A673 (cell line): ENCODE results near the gene ACSL4.

ENCODE experiments used
- CTCF ChIP-seq: fragments of 300-800, 200-600 bp; sonication (generic); conservative IDR thresholded peaks from 2 replicates; pipeline ENCODE4 v1.5.1; 2017; ENCODE audit warnings: low read depth, mild to moderate bottlenecking, antibody characterized with exemption, low read length, moderate library complexity, mixed read lengths
- EZH2 ChIP-seq: fragments of 200-600 bp; sonication (generic); IDR thresholded peaks from 2 replicates; pipeline ENCODE4 v1.6.1; 2017; ENCODE audit warnings: borderline replicate concordance, low read depth, mild to moderate bottlenecking, mixed read lengths, antibody characterized with exemption, low read length; ENCODE audit not compliant: poor library complexity, severe bottlenecking

DNA sequence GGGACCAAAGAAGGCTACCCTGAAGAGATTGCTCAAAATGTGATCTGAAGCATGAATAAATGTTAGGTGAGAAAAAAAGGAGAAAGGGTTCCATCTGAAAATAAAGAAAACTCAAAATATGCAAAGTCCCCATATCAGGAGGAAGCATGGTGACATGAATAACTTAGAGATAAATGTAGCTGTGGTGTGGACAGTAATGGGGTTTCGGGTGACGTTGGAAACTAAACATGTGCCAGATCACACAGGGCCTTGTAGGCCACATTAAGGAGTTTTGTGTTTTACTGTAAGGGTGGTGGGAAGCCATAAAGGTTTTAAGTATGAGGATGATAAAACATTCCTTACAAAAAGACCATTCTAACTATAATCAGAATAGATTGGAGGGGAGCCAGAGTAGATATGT, 40.3 kb upstream of the ACSL4 start:
- no peak for TF ChIP-seq CTCF
- TF ChIP-seq EZH2: no peak
